ENCODE data around the gene CMTM4. TPM values are rescaled to one million over a fixed set of nuclear protein-coding genes. Genes with fewer than 3 reads are reported as not detected.

Gene CMTM4
- total and polyA plus RNA-seq, 2 of the 4 experiments (the other 2 are of a cell fraction), result 9.0 to 14.5 TPM

GRCh38 chr16:66667944-66668343 is 28.6 kb downstream of the CMTM4 start:
- CTCF ChIA-PET, result interaction anchor here (0.6 kb wide), 1 partner anchor 60 kb away, joined by 5 read pairs; no protein-coding TSS in a partner anchor
- dilution Hi-C loops (cut with HindIII; ENCODE audit: low sequenced_read_pairs, unreplicated experiment), result no loop called here
- no peak overlapping the region for H3K18ac ChIP-seq (ENCODE audit: low read depth, low read length)
- peaks cover 2% of the 10 kb centered on the region; the same call in 1 of the 2 replicates for H3K9me1 ChIP-seq (ENCODE audit: insufficient read depth, low read length)
- no peak overlapping the region for H3K23ac ChIP-seq (ENCODE audit: low read depth, low read length)
- H3K4me2 ChIP-seq (ENCODE audit: low read depth, low read length), result no peak overlapping the region
- in situ Hi-C loops (cut with MboI; ENCODE audit: low sequenced_read_pairs), result no loop called here
- ATAC-seq (ENCODE audit: low read depth) (no peak), DNase-seq (no peak)
- no peak overlapping the region for H3K4ac ChIP-seq (ENCODE audit: low read depth, low read length)
- POLR2A ChIA-PET (ENCODE audit: unreplicated experiment), result interaction anchor here (0.6 kb wide), 2 partner anchors 33 to 186 kb away, joined by 3 to 4 read pairs; no protein-coding TSS in a partner anchor
- no peak overlapping the region for H2BK15ac ChIP-seq (ENCODE audit: low read depth, low read length)
- no peaks in the 10 kb centered on the region for H3K4me1 ChIP-seq (ENCODE audit: control insufficient read depth, insufficient read depth, low read length)
- no peak overlapping the region for H2AFZ ChIP-seq (replicated peaks; ENCODE audit: low read length, poor library complexity)
- no peak overlapping the region for H2BK120ac ChIP-seq (ENCODE audit: low read depth, low read length)
- H3K36me3 ChIP-seq (ENCODE audit: control insufficient read depth, insufficient read depth, low read length), result no peaks in the 10 kb centered on the region
- no TSS peak for BruUV-seq (replicated peaks)
- no peak overlapping the region for H3K56ac ChIP-seq (ENCODE audit: extremely low read depth, insufficient read depth, low read length)
- H4K20me1 ChIP-seq (ENCODE audit: insufficient read depth, low read length), result no peaks in the 10 kb centered on the region
- no peak overlapping the region for H2AK5ac ChIP-seq (ENCODE audit: low read depth, low read length)
- no peak overlapping the region for H4K5ac ChIP-seq (ENCODE audit: low read depth, low read length)
- TF ChIP-seq MXI1 (IDR thresholded peaks at IDR 0.05; ENCODE audit: borderline replicate concordance, low read depth, low read length) (no peak), FOS (IDR thresholded peaks at IDR 0.05; ENCODE audit: low read depth, low read length) (no peak)
- H3K27me3 ChIP-seq (ENCODE audit: control insufficient read depth, insufficient read depth, low read length), result no peaks in the 10 kb centered on the region
- intact Hi-C loops (cut with micrococcal nuclease), result no loop called here
- H4K91ac ChIP-seq (ENCODE audit: insufficient read depth, low read depth, low read length), result no peak overlapping the region
- no peak overlapping the region for H2BK20ac ChIP-seq (ENCODE audit: low read depth, low read length)
- peaks cover 0 to 3% of the 10 kb centered on the region in 2 experiments; a peak in 2 of 4 replicates for H3K79me1 ChIP-seq (ENCODE audit: low read depth in 1 of 2, low read length in 2 of 2)
- H3K9ac ChIP-seq (ENCODE audit: low read depth, low read length), result no peak overlapping the region
- no peak overlapping the region for H3K4me3 ChIP-seq (ENCODE audit: insufficient read depth, low read depth, low read length)
- no peak overlapping the region for H4K8ac ChIP-seq (ENCODE audit: low read depth in 2 of 2, low read length in 2 of 2)
- no peaks in the 10 kb centered on the region for H3K9me3 ChIP-seq (ENCODE audit: control insufficient read depth, insufficient read depth, low read length)
- no CpG with 5 or more reads among the region's 1 CpG for WGBS, 2 experiments (ENCODE audit: extremely low coverage in 2 of 2, insufficient read length in 1 of 2)
- no peak overlapping the region for H3K27ac ChIP-seq (ENCODE audit: insufficient read depth, low read length)
- no peak overlapping the region for H2BK5ac ChIP-seq (ENCODE audit: low read depth, low read length, poor library complexity, severe bottlenecking)
- no peak overlapping the region for H3K14ac ChIP-seq (replicated peaks; ENCODE audit: low read depth, low read length)
- H2AK9ac ChIP-seq (replicated peaks; ENCODE audit: low read depth, low read length, poor library complexity), result no peak overlapping the region

Measured in IMR-90 (cell line).